K562 treated with DMSO at 1 percent for 48 hours (cell line): Measurements from ENCODE around the gene SKIDA1. TPM values are rescaled to one million over a fixed set of nuclear protein-coding genes. Genes with fewer than 3 reads are reported as not detected.

Source experiments
- total RNA-seq: library from RNA; unstranded; fragments of 300-600 nt; gene quantifications from 2 replicates; pipeline ENCODE4 v1.2.3, GENCODE V29; 2022; ENCODE audit warnings: low replicate concordance; ENCODE audit errors: extremely low read depth

Gene SKIDA1
- not detected in 2 replicates for total RNA-seq

DNA sequence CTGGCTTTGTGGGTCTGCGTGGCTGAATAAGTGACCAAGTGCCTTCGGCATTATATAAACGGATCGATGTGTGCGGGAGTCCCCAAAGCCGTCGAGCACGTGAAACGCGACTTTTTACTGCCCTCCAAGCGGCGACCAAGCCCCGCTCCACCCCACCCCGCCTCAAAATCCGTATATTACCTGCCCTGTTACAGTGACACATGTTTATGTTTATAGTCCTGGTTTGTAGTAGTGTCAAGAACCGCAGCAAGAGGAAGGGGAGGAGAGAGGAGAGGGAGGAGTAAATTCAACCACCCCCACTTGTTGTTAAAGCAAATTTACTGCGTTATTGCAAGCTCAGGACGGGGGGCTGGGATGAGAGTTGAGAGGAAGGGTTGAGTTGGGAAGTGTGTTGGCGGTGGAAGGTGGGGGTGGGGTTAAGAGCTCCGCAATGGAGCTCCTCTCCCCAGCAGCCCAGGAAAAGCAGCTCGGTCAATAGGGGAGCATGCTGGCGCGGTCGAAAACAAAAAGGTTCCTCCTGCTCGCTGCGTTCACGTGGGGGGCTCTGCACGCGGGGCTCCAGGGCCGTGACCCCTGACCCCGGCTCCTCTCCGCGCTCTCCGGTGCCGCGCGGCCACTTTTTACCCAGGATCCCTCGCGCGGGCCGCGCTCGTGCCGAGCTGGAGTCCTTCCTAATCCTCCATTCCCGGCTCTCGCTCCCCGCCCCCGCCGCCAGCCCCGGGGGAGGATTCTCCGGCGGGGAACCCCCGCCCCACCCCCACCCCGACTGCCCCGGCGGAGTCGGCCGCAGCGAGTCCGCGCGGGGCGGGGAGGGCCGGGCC lies at the start of gene SKIDA1:
SKIDA1 (minus strand) TSS at position 316 of the 821 bp plus-strand sequence. CDS start 7,860 bp downstream, outside the sequence.

DNA sequence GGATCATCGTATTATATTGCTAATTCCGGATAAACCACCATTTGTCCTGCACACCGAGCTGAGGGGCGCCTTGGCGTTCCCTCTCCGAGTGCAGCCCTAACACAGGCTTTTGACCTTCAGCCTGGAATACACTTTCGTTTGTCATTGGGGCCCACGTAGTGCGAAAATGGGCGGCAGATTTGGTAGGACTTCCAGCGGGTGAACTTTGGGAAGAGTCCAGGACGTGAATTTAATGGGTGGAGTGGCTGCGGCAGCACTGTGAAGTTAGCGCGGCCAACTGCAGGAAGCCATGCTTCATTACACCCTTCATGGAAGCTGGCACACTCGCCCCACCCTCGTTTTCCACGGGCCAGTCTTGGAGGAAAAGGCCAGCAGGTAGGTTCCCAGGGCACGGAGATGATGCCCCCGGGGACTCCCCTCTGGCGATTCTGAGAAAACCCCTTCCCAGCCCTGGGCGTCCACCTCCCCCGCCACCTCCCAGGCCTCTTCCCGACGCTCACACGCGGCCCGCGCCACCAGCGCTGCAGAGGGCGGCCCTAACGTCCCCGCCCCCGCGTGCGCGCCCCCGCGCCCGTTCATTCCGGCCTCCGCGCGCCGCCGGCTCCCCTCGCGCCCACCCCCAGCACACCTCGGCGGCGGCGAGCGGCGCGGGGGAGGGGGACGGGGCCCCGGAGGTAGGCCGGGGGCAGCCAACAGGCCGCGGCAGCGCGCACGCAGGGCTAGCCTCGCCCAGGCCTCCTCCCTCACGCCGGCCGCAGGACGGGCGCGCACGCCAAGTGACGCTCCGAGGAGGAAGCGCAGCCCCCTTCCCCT lies 8.2 kb upstream of the SKIDA1 start, which contains the start of gene MLLT10:
MLLT10 (plus strand) TSS at position 766 of the 813 bp plus-strand sequence. CDS start 413 bp downstream, outside the sequence.

Other genes with a start within 250 kb of the SKIDA1 start
- gene MLLT10, start 8.6 kb upstream of the SKIDA1 start, total RNA-seq, result not detected in 2 replicates